Head of caudate nucleus (tissue), 42 donors: ENCODE data around the gene SRC.
A peak's percentile ranks its signal among the peaks of the same experiment; 100 is the strongest.

Experiments
- DNase-seq, 42 donors: peaks; one replicate each; pipeline versions ENCODE4 v3.0.0 to v3.0.0-alpha.2; 2020 to 2021; ENCODE audit warnings: mixed read lengths in 7 of 42
- intact Hi-C: fragments of 100-400 bp; cut with DNase I; formaldehyde crosslinking; loops from one replicate; pipeline ENCODE4 v1.15.0; 2022

The SRC gene

GRCh38 chr20:37314099-37314498 is 31.8 kb upstream of the SRC start:
- intact Hi-C loops: no loop called here
- DNase-seq: no peak

- intact Hi-C loops: no loop called here
- DNase-seq: no peak
Measured at GRCh38 chr20:37314617-37315016, 31.3 kb upstream of the SRC start.

GRCh38 chr20:37315021-37315451 is 30.9 kb upstream of the SRC start:
- no peak for DNase-seq
- intact Hi-C loops: no loop called here

DNA sequence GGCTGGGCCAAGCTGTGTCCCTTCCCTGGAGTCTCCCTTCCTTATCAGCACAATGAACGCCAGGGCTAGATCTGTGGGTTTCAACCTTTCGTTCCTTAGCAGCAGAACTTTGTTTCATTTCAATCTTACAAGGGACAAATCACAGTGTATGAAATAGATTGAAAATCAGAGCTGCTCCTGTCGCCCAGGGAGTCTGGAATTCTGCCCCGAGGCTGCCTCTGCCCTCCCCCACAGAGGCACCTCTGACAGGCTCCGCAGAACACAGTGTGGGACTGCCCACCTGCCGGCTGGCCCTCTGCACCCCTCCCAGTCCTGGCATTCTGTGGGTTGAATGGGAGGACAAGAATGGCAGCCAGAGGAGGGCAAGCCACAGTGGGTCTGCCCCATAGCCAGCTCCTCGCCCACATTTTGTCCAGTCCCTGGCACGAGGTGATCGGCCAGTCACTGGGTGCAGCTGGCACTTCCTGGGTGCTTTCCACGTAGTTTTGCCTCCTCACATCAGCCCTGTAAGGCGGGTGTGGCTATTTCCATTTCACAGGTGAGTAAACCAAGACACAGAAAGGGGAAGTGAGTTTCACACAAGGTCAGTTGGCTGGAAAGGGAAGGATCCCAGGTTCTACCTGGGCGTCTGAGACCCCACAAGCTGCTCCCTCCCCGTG is 30.4 kb upstream of the SRC start:
- intact Hi-C loops: no loop called here
- DNase-seq: no peak

- intact Hi-C loops: no loop called here
- peak in 2 of 42 donors; percentile 10 to 17 for DNase-seq
Measured at GRCh38 chr20:37316116-37316774, 29.7 kb upstream of the SRC start.

DNA sequence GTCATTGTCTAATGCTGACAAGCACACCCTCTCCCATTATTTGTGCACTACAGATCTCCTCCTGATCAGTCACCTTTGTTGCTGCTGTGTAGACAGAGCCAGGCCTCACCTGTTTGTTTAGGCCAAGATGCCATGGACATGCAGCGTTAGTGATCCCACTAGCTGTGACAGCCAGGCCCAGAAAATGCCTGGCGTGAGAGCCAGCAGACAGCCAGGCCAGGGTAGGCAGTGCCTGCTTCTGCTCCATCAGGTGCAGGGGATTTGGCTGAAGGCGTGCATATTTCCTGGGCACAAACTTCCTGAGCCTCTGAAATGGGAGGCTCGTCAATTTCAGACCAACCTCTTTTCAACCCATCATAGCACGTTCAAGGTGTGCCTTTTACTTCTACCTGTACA is 29.2 kb upstream of the SRC start:
- intact Hi-C loops: no loop called here
- no peak for DNase-seq

- DNase-seq: no peak
- intact Hi-C loops: no loop called here
Measured at GRCh38 chr20:37317316-37317715, 28.6 kb upstream of the SRC start.

- intact Hi-C loops: no loop called here
- DNase-seq: no peak
Measured at GRCh38 chr20:37317994-37318640, 27.8 kb upstream of the SRC start.

DNA sequence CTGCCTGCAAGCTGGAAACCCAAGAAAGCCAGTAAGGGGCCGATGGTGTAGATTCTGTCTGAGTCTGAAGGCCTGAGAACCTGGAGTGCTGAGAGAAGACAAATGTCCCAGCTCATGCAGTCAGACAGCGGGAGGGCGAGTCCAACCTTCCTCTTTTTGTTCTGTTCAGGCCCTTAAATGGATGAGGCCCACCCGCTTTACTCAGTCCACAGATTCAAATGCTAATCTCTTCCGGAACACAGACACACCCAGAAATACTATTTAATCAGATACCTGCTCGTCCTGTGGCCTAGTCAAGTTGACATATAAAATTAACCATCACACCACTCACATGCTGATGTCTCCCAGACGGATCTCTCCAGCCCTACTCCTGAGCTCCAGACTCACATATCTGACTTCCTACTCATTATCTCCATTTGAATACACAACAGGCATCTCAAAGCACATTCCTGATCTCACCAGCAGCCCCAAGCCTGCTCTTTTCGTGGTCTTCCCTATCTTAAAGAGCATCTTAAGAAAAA is 26.7 kb upstream of the SRC start:
- DNase-seq: no peak
- intact Hi-C loops: no loop called here

DNA sequence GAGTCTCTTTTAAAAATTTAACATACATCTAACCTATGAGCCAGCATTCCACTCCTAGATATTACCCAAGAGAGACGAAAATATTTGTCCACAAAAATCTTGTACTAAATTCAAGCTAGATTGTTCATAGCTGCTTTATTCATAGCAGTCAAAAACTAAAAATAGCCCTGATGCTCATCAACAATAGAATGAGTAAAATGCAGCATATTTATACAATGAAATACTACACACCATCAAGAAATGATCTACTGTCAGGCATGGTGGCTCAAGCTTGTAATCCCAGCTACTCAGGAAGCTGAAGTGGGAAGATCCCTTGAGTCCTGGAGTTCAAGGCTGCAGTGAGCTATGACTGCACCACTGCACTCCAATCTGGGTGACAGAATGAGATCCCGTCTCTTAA is 22.0 kb upstream of the SRC start:
- DNase-seq: no peak
- intact Hi-C loops: no loop called here

- intact Hi-C loops: no loop called here
Measured at GRCh38 chr20:37325206-37325605, 20.7 kb upstream of the SRC start.

DNA sequence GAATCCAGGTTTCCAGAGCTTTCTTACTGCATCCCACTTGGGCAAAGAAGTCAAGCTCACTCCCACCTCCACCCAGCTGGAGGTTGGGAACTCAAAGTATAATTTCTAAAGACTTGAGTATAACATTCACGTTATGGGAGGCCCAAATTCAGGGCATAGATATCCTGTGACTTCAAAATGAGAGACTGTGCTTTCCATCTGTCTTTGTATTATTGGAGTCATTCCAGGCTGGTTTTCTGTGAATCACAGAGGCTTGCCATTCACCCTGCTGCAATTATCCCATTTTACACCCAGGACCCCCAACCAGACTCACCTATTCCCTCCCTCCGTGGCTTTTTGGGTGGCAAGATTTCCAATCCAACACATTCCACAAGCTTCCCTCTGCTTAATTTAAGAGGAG is 19.3 kb upstream of the SRC start:
- intact Hi-C loops: no loop called here
- no peak for DNase-seq

More at GRCh38 chr20:37325206-37325605, 20.7 kb upstream of the SRC start:
- DNase-seq: no peak

- DNase-seq: no peak
- intact Hi-C loops: no loop called here
Measured at GRCh38 chr20:37327748-37328147, 18.2 kb upstream of the SRC start.

DNA sequence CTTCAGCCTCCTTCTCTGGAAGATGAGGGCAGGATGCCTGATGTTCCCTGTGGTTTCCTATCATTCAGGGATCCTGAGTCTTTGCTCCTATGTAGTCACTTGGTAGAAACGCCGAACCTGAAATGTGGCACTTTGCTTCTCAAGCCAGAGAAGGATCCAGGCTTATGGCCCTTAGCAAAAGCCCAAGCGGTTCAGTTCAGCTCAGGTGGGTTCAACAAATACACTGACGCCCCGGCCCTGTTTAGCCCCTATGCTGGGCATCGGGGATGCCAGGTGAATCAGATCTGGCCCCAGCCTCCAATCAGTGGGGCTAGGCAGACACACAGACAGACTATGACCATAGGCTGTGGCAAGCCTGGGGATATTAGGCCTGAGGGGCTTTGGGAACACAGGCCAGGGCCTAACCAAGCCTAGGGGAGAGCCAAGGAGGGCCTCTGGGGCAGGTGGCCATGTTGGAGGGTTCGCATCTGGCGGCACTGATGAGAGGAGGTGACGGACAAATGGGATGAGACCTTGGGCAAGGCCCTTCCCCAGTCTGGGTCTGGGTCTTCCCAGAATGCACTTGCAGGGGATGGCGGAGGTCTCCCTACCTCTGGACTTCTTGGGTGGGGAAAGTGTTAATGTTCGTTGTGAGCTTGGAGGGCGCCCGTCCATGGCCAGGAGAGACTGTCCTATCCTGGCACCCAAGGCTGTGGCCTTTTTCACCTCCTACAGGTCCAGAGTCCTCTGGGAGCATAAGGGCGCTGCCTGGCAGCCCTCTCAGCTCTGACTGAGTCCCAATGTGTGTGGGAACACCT is 17.6 kb upstream of the SRC start:
- no peak for DNase-seq
- intact Hi-C loops: no loop called here

DNA sequence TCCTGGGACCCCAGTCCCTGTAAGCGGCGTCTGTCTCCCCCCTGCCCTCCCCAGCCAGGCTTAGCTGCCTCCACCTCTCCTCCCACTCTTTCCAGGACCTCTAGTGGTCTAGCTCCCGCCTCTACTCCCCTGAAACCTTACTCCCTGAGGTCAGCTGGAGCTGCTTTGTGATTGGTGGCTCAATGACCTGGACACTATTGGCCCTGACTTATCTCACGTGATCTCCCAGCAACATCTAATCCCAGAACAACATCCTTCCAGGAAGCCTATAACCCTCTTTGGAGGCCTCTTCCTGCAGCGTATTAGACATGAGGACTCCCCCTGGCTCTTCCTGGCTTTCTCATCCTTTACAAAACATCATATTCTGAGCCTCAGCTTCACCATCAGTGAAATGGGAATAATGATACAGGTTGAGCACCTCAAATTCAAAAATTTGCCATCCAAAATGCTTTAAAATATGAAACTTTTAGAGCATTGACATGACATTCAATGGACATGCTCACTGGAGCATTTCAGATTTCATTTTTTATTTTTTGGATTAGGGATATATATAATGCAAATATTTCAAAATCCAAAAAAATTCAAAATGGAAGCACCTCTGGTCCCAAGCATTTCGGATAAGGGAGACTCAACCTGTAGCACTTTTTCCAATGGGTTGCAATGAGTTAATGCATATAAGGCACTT is 16.3 kb upstream of the SRC start:
- no peak for DNase-seq
- intact Hi-C loops: no loop called here

DNA sequence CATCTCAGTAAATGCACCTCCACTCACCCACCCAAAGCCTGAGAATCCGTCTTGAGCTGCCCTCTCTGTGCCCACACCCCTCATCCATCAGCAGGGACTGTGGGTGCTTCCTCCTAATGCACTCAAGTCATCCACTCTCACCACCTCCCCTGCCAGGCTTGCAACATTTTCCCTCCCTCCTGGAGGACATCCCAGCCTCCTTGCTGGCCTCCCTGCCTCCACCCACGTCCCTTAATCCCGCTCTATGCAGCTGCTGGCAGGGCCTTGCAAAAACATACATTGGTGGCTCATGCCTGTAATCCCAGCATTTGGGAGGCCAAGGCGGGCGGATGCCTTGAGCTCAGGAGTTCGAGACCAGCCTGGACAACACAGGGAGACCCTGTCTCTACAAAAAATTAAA is 15.6 kb upstream of the SRC start:
- DNase-seq: no peak
- intact Hi-C loops: no loop called here

- intact Hi-C loops: no loop called here
- DNase-seq: no peak
Measured at GRCh38 chr20:37331060-37331857, 14.7 kb upstream of the SRC start.

- intact Hi-C loops: no loop called here
Measured at GRCh38 chr20:37333130-37333847, 12.7 kb upstream of the SRC start.

More at GRCh38 chr20:37333130-37333847, 12.7 kb upstream of the SRC start:
- DNase-seq: no peak
